CD4-positive, alpha-beta T cell treated with Interferon gamma for 1 hour (primary cell): ENCODE measurements around the gene BICD2.

Source experiments
- DNase-seq: peaks from one replicate; pipeline ENCODE4 v3.0.0-alpha.2; 2020

The BICD2 gene

DNA sequence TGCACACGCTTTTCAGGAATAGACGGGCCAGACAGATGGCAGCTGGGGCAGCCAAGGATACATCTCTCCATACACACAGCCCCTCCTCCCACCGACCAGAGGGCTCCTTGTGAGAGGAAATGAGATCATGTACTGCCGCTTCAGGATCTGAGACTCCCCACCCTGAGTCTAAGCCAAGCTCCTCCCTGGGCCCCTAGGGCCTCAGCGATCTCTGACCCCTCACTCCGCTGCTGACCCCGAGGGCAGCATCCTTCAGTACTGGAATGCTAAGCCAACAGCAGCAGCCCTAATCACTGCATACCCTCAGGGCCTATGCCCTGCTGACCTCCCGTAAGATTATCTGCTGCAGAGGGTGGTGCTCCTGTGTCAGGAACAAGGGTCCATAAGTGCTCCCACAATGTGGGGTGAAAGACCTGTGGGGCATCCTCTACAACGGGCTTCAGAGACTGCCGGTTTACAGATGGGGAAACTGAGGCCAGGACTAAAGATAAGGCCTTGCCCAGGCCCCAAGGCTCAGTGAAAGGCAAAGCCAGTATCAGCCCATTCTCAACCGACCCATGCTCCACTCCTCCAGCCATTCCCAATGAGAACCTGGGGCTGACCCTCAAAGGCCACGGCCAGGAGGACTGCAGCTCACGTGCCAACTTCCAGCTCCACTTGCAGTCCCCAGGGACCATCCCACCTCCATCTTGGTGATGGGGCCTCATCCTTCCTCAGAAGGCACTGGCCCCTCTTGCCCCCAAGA, 37.5 kb downstream of the BICD2 start:
- no peak for DNase-seq

DNA sequence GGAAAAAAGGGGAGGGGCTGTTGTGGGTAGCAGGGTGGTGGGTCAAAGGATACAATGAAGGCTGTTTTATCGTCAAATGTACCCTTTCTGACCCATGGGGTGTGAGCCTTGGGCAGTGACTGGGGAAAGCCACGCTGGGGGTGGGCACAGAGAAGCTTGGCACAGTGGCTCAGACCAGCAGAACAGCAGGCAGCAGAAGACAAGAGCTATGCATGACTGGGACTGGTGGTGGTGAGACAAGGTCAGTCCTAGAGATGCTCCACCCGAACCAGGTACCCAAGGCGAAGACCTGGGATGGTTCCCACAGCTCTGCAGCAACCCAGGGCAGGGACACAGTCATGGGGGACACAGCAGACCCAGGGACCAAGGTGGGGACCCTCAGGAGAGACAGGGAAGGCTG, 38.3 kb downstream of the BICD2 start:
- no peak for DNase-seq

DNA sequence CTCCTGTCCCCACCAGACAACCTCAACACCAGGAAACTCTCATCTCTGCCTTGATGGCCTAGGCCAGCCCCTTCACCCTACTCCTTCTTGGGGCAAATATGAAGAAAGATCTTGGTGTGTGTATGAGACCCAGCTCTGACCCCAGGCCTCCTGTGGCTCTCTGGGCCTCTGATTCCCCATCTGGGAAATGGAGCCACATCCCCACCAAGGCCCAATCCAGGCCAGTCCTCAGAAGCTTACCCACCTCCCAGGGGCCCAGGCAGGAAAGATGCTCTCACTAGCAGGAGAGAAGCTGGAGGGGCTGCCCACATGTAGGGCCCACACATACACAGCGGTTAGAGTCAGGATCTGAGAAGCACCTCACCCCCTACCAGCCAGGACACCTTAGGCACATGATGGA, 38.9 kb downstream of the BICD2 start:
- DNase-seq, result no peak

DNA sequence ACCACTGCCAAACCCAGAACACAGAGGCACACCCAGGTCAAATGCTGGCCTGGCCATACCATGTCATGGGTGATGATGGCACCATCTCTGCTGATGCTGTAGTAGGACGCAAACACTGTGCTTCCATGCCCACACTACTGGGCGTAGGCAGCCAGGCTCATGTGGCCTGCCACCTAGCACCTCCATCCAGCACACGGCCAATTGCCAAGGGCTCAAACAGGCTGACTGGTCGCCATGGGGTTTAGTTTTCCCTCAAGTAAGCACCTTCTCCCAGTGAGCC, 39.4 kb downstream of the BICD2 start:
- DNase-seq, result no peak

DNA sequence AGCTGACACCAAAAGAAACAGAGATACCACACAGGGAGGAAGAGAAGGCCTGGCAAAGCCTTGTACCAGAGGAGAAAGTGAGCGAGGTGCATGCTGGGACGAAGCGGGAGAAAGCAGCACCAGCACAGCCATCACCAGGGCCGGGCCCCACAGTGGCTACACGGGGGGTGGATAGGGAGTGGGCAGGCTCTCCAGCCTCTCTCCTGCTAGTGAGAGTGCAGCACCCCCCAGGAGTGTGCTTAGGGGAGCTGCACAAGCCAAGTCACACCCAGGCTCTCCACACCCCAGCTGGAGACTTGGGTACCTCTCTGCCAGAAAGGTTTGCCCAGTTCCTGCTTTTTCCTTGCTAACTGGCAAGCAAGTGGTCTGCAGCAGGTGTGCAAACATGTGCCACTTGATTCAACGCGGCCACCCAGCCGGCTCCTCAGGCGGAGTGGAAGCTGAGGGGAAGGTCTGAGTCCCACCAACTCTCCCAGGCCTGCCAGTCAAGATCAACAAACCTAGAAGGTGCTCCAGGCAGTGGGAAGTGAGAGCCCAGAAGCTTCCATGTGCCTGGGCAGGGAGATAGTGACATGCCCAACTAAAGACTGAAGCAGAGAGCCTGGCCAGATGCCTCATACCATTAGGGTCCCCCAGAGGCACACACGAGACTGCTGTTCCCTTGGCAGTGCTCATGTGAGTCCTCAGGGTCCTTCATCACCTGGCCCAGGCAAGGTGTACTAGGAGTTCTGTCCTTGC, 39.9 kb downstream of the BICD2 start:
- no peak for DNase-seq

DNA sequence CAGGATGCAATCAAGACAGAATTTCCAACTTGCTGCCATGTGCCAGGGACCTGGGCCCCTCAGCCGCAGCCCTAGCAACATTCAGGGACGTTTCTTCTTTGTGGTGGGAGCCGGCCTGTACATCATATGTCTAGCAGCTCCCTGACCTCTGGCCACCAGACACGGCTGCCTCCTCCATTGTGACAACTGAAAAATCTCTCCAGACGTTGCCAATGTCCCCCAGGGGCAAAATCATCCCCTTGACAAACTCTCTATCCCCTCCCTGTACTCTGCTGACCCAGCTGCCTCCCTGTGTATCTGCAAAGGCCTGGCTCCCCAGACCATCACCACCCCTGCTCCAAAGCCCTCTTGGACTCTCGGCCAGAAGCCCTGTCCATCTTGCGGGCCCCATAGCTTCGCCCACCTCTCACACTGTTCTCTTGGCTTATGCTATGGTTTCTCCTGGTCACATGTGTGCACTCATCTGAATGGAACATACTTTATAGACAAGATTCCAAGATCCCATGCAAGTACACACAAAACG, 40.8 kb downstream of the BICD2 start:
- no peak for DNase-seq

DNA sequence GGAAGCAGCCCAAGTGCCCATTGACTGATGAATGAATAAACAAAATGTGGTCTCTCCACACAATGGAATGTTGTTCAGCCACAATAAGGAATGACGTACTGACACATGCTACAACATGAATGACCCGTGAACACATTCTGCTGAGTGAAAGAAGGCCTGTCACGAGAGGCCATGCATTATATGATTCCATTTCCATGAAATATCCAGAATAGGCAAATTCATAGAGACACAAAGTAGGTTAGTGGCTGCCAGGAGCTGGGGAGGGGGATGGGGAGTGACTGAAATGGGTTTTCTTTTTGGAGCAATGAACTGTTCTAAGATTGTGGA, 41.4 kb downstream of the BICD2 start:
- no peak for DNase-seq

DNA sequence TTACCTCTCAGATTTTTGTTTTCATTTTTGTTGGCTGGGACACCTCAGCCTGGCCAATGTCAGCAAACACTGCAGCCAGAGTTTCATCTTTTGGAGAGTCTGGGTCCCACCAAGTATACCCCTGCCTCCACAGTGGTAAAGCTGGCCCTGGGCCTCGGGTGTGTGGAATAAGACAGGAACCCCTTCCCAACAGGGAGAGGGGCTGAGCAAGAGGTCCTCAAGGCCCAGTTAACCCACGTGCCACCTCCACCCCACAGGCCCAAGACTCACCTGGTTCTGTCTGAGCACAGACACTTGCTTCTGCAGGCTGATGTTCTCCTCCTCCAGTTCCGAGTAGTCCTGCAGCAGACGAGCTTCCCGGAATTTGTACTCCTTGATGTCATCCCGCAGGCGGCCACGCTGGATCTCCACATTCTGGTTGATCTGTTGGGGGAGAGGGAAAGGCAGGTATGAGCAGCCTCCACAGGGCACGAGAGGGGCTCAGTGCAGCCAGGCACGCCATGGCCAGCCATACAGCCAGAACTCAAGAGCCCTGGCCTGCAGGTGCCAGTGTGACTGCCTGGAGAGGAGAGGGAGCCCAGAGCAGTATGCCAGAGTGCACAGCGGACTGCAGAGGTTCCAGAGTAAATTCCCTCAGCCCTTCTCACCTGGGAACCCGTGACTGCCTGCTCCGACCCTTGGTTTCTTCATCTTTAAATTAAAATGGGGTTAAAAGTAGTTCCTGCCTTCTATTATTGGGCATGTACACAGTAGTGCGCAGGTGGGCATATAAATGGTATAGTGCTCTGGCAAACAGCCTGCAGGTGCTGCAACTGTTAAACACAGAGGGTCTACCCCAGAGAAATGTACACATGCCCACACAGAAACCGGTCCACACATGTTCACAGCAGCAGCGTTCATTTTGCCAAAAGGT, 42.0 kb downstream of the BICD2 start:
- DNase-seq, result no peak

DNA sequence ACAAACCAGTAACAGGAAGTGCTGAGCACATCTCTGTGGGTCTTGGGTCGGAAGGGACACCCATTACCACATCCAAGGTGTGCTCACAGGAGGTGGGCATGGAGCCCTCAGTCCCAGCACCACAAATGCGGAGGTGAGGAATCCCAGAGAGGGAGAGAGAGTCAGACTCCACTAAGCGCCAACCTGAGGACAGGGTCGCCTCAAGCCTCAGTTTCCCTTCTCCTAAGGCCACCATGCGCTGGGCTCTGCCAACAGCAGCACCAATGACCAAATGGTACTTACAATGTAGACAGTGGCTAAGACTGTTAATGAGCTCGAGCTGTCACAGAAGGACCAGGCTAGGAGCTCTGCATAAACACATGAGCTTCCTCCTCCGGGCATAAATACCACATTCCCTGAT, 43.1 kb downstream of the BICD2 start:
- no peak for DNase-seq

DNA sequence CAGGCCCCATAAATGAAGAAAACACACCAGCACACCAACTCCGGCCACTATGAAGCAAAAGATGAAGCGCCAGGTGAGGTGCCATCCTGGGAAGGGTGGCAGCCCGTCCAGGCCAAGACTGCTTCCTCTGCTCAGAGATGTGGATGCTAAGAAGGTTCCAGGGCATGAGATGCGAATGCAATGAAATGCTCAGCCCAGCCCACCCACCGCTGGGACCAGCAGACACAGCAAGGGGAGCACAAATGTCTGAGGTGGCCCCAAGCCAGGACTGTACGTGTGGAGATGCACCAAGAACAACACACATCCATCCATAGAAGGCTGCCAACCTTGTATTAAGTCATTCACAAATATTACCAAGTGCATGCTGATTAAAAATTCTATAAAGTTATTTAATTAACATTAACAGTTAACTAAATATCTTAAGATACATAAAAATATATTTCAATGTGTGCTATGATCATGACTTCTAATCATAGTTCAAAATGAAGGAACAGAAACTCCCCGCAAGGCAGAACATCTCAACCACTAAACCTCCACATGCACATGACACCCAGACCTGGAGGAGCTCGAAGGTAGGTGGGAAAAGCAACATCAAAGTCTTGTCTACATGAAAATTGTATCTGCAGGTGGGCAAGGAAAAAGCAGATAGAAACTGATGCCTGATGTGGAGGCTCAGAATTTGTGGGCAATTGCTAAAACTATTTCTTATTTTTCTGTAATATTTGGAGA, 43.7 kb downstream of the BICD2 start:
- no peak for DNase-seq

DNA sequence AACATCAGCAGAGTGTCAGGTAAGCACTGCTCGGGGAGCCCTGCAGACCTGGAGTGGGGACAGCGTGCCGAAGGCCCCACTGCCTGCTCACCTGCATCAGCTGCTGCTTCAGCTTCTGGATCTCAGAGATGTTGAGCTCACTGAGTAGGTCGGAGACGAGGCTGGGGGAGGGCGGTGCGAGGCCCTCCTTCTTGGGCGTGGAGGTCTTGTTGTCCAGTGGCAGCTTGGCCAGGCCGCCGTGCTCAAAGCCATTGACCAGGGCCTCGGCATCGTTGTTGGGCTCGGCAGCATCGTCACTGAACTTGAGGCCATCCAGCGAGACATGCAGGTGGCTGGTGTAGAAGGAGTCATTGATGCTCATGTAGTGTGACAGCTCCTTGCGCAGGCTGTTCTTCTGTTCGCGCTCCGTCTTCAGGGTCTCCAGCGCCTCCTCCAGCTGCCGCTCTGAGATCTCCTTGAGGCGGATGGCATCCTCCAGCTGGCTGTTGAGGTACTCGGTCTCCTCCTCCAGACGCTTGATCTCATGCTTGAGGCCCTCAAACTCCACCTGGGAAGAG, 44.3 kb downstream of the BICD2 start:
- DNase-seq, result no peak

DNA sequence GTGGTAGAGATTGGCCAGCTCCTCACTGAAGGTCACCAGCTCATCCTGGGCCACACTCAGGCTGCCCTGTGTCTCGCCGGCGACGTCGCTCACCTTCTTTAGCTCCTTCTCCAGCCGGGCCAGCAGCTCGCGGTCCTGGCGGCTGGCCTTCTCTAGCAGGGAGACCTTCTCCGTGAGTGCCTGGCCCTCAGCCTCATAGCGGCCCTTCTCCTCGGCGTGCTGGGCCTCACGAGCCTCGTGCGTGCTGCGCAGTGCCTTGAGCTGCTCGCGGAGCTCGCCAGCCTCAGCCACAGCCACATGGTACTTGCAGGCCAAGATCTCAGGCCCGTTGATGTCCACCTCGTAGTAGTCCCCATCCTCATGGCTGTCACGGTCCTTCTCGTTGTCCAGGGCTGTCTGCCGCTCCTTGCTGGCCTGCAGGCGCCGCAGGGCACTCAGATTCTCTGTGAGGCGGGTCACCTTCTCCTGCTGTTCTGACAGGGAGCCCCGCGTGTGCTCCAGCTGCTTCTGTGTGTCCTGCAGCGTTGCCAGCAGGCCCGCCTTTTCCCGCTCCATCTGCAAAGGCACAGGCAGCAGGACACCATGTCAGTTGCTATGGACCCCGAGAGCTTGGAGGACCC, 45.5 kb downstream of the BICD2 start:
- no peak for DNase-seq

DNA sequence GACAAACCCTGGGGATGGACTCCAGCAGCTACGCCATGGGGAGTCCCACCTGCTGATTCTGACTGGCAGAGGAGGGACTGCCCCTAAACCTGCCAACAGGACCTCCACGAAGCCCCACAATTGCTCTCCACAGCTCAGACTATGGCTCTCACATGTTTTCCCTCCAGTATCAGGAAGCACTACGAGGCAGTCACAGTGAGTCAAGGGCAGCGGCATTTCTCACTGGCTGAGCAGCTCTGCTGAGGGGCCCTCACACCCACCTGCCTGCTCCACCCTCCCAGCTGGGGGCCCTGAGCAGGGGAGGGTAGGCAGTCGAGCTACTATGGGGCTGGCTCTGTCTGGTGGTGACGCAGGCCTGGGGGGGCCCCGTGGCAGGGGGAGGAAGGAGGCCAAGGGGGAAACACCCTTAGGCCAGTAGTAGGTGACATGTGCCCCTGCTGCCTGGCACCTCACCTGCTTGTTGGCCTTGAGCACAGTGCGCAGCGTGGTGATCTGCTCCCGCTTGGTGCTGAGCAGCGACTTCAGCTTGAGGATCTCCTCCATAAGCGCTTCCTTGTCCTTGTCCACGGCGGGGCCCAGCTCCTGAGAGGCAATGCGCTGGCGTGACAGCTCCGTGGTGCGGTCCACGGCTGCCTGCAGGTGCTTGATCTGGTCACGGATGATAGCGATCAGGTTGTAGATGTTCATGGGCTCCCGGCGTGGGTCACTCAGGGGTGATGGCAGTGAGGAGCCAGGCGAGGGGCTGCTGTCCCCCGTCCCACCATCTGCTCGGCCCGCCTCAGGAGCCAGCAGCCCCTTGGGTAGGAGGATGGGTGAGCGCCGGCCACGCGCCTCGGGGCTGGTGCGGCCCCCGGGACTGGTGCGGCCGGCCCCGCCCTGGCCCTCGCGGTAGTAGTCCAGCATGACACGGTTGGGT, 46.3 kb downstream of the BICD2 start:
- no peak for DNase-seq

DNA sequence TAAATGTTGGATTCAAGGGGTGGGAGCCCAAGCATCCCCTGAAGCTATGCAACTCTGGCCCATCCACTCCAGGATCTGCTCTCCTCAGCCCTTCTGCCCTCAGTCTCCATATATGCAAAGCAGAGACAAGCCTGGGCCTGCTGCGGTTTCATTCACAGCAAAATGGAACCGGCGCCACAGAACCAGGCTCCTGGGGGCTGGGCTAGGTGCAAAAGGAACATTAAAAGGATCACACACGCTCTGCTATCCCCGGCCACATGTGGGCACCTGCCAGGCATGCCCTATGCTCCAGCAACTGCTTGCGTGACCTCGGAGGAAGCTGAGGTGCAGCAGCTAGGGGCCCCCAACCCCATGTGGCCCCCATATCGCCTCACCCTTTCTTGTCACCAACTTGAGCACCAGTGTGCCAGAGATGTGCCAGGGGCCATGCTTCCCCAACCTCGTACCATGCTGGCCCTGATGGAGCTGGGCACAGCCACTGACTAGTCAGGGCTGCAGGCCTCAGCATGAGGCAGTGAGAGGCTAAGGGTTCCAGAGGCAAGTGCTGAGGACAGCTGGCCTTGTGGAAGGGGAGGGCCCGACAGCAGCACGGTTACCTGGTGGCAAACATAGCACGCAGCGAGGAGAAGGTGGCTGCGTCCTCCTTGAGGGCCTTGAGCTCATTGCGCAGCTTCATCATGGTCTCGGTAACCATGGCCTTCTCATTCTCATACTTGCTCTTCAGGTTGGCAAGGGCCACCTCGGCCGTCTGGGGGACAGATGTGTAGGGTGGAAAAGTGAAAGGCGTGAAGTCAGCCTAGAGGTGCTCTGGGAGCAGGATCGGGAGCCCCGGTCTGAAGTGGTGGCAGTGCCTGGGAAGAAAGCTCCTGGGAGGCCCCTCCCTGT, 47.2 kb downstream of the BICD2 start:
- DNase-seq, result no peak

DNA sequence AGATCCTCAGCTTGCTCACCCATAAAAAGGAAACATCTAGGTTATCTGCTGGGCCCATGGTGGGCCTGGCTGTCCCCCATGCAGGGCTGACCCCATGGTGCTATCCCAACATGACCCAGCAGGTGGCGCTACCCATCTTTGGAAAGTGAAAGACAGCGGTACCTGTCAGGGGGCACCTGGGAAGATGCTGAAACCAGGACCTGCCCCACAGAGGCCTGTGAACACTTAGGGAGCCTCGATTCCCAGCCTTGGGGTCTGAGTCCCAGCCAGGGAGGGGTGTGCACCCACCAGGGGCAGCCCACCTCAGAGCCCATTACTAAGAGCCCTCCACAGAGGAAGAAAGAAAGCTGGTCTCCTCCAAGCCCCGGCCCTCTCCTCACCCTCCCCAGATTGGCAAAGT, 48.1 kb downstream of the BICD2 start:
- DNase-seq, result peak; percentile 62

DNA sequence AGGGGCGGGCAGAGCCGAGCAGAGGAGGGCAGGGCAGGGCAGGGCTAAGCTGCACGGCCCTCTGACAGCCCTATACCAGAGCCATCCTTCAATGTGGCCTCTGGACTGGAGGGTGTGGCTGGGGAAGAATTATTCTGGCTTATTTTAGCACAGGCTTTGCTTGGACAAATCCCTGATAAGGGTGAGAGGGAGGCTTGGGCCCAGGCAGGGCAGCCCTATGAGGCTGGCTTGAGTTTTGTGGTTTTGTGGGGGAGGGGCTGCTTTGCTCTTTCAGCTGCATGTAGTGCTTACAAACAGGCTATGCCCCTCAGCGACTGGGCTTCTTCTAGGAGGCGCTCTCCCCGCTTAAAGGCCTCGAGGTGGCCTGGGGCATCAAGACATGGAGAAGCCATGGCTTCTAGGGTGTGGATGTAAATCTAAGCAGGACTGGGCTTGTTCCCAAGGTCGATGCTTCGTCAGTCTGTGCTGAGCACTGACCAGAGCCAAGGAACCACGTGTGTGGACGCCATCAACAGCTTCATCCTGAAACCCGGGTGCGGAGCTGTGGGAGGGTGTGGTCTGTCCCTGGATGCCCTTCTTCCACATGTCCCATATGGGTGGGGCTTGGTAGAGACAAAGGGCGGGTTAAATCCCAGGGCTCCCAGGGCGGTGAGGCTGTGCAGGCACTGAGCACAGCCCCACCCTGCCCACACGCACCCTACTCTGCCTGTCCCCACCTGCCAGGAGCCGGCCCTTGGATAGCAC, 49.0 kb downstream of the BICD2 start:
- DNase-seq, result no peak

DNA sequence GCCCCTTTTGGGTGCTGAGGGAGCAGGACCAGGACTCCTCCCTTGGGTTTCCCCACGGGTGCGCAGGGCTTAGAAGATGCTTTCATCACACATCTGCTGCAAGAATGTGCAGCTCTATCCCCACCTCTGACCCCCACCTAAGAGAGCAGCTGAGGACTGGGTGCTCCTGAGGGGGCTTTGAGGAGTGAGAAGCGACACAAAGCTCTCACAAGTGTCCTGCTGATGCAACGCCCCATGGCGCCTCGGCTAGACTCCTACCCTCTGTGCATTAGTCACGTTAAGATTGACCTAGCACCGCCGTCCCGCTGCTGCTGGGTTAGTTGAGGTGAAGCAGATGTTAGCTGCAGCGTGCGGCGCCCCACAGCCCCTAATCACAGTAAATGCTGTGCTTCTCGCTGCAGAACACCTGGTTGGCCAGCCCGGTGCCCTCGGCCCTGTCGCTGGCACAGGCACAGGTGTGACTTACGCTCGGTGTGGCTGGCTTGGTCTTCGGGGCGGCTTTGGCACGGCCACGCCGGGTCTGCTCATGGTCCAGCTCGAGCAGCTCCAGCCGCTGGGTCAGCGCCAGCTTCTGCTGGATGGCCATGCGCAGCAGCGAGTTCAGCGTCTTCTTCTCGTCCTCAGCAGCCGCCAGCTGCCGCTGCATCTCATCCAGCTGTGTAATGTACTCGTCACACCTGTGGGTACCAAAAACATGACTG, 49.7 kb downstream of the BICD2 start:
- no peak for DNase-seq

DNA sequence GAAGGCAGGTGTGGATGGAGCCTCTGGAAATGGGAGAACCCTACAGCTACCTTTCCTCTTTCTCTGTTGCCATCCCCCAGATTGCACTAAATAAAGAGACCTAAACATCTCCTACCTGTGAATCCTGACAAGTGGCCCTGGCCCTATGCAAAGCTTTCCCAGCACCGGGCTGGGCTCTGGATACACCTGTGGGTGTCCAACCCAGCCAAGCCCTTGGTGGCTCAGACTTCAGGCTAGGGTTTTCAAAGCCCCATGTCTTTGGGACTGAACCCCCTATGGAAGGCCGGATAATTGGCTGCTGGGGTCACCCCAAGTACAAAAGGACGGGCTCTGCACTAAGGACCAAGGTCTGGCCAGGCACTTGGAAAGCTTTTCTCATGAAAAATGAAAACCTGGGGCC, 50.6 kb downstream of the BICD2 start:
- no peak for DNase-seq

DNA sequence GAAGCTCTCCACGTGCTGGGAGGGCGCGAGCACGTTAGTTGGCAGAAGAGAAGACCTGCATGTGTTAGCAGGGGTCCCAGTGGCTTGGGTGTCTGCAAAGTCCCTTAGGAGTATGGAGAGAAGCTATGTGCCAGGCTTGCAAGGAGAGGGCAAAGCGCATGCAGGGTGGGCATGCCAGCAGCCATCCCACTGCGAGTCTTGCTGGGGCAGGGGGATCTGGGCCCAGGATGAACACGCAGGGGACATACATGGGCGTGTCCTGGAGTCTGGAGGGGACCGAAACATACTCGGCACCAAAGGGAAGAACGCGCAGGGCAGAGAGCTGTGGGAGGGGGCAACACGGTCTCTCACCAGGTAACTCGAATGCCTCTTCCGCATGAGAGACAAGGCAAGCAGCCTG, 51.1 kb downstream of the BICD2 start:
- no peak for DNase-seq
